Thyroid gland (tissue), 4 donors: ENCODE data around the gene DNAJC8.

Source experiments
- CTCF ChIP-seq, 6 experiments: fragments of 200-600 bp in 3 of 6; fragments of 450-650 bp in 3 of 6; sonication (generic) in 3 of 6; IDR thresholded peaks; one replicate each; pipeline ENCODE4 v1.5.1; 2016 to 2019; ENCODE audit warnings: antibody characterized with exemption in 6 of 6, mild to moderate bottlenecking in 2 of 6, inconsistent platforms in 1 of 6, moderate library complexity in 1 of 6
- POLR2A ChIP-seq, 2 donors: fragments of 450-650 bp; IDR thresholded peaks; one replicate each; pipeline ENCODE4 v1.6.1; 2017; ENCODE audit warnings: antibody characterized with exemption in 2 of 2, mild to moderate bottlenecking in 2 of 2, moderate library complexity in 1 of 2

GRCh38 chr1:28196330-28196729, 36.5 kb downstream of the DNAJC8 start:
- TF ChIP-seq CTCF (IDR thresholded peaks at IDR 0.05) (no peak), POLR2A (IDR thresholded peaks at IDR 0.05) (no peak)
